Measurements from ENCODE around the gene LYSET. TPM values are rescaled to one million over a fixed set of nuclear protein-coding genes. Genes with fewer than 3 reads are reported as not detected.

The LYSET gene
- total and polyA plus RNA-seq, 2 of the 4 experiments (the other 2 are of a cell fraction) = 6.3 to 10.2 TPM

DNA sequence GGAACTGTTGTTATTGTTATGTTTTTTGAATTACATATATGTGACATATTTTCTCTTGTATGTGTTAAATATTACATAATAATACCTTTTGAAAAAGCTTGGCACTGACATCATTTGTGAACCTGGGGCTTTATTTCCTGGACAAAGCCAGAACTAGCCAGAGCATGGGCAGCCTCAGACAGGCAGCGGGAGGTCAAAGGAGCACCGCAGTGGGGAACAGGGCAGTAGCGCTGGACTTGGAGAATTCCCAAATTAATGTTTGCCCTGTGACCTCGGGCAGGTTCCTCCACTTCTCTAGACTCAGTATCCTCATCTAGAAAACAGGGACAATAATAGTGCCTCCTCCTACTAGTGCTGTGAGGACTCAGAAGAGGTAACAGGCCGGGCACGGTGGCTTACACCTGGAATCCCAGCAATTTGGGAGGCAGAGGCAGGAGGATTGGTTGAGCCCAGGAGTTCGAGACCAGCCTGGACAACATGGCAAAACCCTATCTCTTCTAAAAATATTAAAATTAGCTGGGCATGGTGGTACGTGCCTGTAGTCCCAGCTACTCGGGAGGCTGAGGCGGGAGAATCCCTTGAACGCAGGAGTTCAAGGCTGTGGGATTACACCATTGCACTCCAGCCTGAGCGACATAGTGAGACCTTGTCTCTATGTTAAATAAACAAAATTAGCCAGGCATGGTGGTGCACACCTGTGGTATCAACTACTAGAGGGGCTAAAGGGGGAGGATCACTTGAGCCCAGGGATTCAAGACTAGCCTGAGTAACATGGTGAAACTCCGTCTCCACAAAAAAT is 42.1 kb upstream of the LYSET start:
- Histone ChIP-seq H4K20me1 (ENCODE audit: insufficient read depth, low read length) (no peaks in the 10 kb centered on the region; the same call in 1 of the 2 replicates), H3K4me2 (ENCODE audit: low read depth, low read length) (no peak overlapping the region), H3K14ac (replicated peaks; ENCODE audit: low read depth, low read length) (no peak overlapping the region), H3K9me1 (ENCODE audit: insufficient read depth, low read length) (no peaks in the 10 kb centered on the region), H2AFZ (replicated peaks; ENCODE audit: low read length, poor library complexity) (no peak overlapping the region), H2AK9ac (replicated peaks; ENCODE audit: low read depth, low read length, poor library complexity) (no peak overlapping the region), H3K23ac (ENCODE audit: low read depth, low read length) (no peak overlapping the region), H2BK5ac (ENCODE audit: low read depth, low read length, poor library complexity, severe bottlenecking) (no peak overlapping the region), H3K79me1 (ENCODE audit: low read depth in 1 of 2, low read length in 2 of 2) (no peaks in the 10 kb centered on the region), H3K4me3 (ENCODE audit: insufficient read depth, low read depth, low read length) (no peak overlapping the region), H2BK15ac (ENCODE audit: low read depth, low read length) (no peak overlapping the region), H3K18ac (ENCODE audit: low read depth, low read length) (no peak overlapping the region), H4K5ac (ENCODE audit: low read depth, low read length) (no peak overlapping the region), H3K9ac (ENCODE audit: low read depth, low read length) (no peak overlapping the region), H2BK120ac (ENCODE audit: low read depth, low read length) (no peak overlapping the region), H3K56ac (ENCODE audit: extremely low read depth, insufficient read depth, low read length) (no peak overlapping the region), H2AK5ac (ENCODE audit: low read depth, low read length) (no peak overlapping the region), H3K27me3 (ENCODE audit: control insufficient read depth, insufficient read depth, low read length) (peaks cover 15% of the 10 kb centered on the region; the same call in 1 of the 2 replicates), H4K91ac (ENCODE audit: insufficient read depth, low read depth, low read length) (no peak overlapping the region), H2BK20ac (ENCODE audit: low read depth, low read length) (no peak overlapping the region), H3K36me3 (ENCODE audit: control insufficient read depth, insufficient read depth, low read length) (no peaks in the 10 kb centered on the region), H3K4ac (ENCODE audit: low read depth, low read length) (no peak overlapping the region), H3K4me1 (ENCODE audit: control insufficient read depth, insufficient read depth, low read length) (no peaks in the 10 kb centered on the region), H3K27ac (ENCODE audit: insufficient read depth, low read length) (no peak overlapping the region), H3K9me3 (ENCODE audit: control insufficient read depth, insufficient read depth, low read length) (no peaks in the 10 kb centered on the region), H4K8ac (ENCODE audit: low read depth in 2 of 2, low read length in 2 of 2) (no peak overlapping the region)
- in situ Hi-C loops (cut with MboI; ENCODE audit: low sequenced_read_pairs) = no loop called here
- no CpG with 5 or more reads among the region's 13 CpGs for WGBS, 2 experiments (ENCODE audit: extremely low coverage in 2 of 2, insufficient read length in 1 of 2)
- ChIA-PET POLR2A (ENCODE audit: unreplicated experiment) (no interaction called here), CTCF (interaction anchor here (0.6 to 0.7 kb wide), 2 partner anchors 46 to 170 kb away, joined by 5 read pairs; no protein-coding TSS in a partner anchor)
- TF ChIP-seq RAD21 (IDR thresholded peaks at IDR 0.05; ENCODE audit: low read length) = no peak
- no peak for TF ChIP-seq NFE2L2 (IDR thresholded peaks at IDR 0.05; ENCODE audit: low read depth, low read length)
- no peak for TF ChIP-seq POLR2A (IDR thresholded peaks at IDR 0.05; ENCODE audit: low read depth, low read length)
- TF ChIP-seq MXI1 (IDR thresholded peaks at IDR 0.05; ENCODE audit: borderline replicate concordance, low read depth, low read length) = no peak
- TF ChIP-seq BHLHE40 (IDR thresholded peaks at IDR 0.05; ENCODE audit: low read depth, low read length) = no peak
- DNase-seq (no peak), ATAC-seq (ENCODE audit: low read depth) (no peak)
- intact Hi-C loops (cut with micrococcal nuclease) = no loop called here
- BruUV-seq (replicated peaks) = no TSS peak
- dilution Hi-C loops (cut with HindIII; ENCODE audit: low sequenced_read_pairs, unreplicated experiment) = no loop called here

All from IMR-90 (cell line).